ENCODE results near the gene IMPDH2.

DNA sequence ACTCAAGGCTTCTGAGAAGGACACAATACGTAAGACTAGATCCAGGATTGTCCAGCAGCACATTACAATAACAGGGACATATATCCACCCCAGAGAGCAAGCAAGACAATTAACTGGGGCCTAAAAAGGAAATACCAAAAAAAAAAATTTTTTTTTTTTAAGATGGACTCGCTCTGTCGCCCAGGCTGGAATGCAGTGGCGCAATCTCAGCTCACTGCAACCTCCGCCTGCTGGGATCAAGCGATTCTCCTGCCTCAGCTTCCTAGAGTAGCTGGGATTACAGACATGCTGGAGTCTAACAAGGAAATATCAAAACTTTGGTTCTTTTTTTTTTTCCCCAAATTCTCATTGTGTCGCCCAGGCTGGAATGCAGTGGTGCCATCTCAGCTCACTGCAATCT is 28.8 kb upstream of the IMPDH2 start:
- TF ChIP-seq, protein P1, sequence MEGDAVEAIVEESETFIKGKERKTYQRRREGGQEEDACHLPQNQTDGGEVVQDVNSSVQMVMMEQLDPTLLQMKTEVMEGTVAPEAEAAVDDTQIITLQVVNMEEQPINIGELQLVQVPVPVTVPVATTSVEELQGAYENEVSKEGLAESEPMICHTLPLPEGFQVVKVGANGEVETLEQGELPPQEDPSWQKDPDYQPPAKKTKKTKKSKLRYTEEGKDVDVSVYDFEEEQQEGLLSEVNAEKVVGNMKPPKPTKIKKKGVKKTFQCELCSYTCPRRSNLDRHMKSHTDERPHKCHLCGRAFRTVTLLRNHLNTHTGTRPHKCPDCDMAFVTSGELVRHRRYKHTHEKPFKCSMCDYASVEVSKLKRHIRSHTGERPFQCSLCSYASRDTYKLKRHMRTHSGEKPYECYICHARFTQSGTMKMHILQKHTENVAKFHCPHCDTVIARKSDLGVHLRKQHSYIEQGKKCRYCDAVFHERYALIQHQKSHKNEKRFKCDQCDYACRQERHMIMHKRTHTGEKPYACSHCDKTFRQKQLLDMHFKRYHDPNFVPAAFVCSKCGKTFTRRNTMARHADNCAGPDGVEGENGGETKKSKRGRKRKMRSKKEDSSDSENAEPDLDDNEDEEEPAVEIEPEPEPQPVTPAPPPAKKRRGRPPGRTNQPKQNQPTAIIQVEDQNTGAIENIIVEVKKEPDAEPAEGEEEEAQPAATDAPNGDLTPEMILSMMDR (IDR thresholded peaks at IDR 0.05; ENCODE audit: low read depth, low read length): no peak
- TF ChIP-seq POLR2A (IDR thresholded peaks at IDR 0.05; ENCODE audit: extremely low read depth, insufficient read length): no peak
- TF ChIP-seq, protein P2, sequence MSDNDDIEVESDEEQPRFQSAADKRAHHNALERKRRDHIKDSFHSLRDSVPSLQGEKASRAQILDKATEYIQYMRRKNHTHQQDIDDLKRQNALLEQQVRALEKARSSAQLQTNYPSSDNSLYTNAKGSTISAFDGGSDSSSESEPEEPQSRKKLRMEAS (IDR thresholded peaks at IDR 0.05; ENCODE audit: low read depth, low read length): no peak

Measured in NB4 (cell line).